Nephron progenitor cell (in vitro differentiated cells): ENCODE data around the gene SEMA4A.

Experiments used
- DNase-seq: peaks from one replicate; pipeline ENCODE4 v3.0.0; 2021
- H3K27ac Mint-ChIP-seq: 2 replicates; pipeline ENCODE4 v1.8.0; 2021; ENCODE audit warnings: mild to moderate bottlenecking, moderate library complexity, mixed read lengths
- H3K27me3 Mint-ChIP-seq: 2 replicates; pipeline ENCODE4 v1.8.0; 2021; ENCODE audit warnings: mild to moderate bottlenecking, low read depth, mixed read lengths; ENCODE audit not compliant: poor library complexity
- H3K36me3 Mint-ChIP-seq: 2 replicates; pipeline ENCODE4 v1.8.0; 2021; ENCODE audit warnings: low read depth, mixed read lengths
- H3K4me1 Mint-ChIP-seq: 2 replicates; pipeline ENCODE4 v1.8.0; 2021; ENCODE audit warnings: mixed read lengths
- H3K4me3 Mint-ChIP-seq: 2 replicates; pipeline ENCODE4 v1.8.0; 2021; ENCODE audit warnings: mild to moderate bottlenecking, moderate library complexity, mixed read lengths
- H3K9me3 Mint-ChIP-seq: 2 replicates; pipeline ENCODE4 v1.8.0; 2021; ENCODE audit warnings: mild to moderate bottlenecking, moderate library complexity, mixed read lengths
- CTCF ChIP-seq: fragments of 200-600 bp; sonication (generic); IDR thresholded peaks from 2 replicates; pipeline ENCODE4 v1.5.0; 2021; ENCODE audit warnings: antibody characterized with exemption

SEMA4A gene

GRCh38 chr1:156148216-156148615 is 5.2 kb upstream of the SEMA4A start:
- TF ChIP-seq CTCF = no peak
- DNase-seq = no peak
- Mint-ChIP-seq H3K27me3 (peaks cover 69% of the 10 kb centered on the region), H3K4me3 (no peak overlapping the region), H3K4me1 (peaks cover 55% of the 10 kb centered on the region), H3K9me3 (no peaks in the 10 kb centered on the region), H3K36me3 (no peaks in the 10 kb centered on the region), H3K27ac (no peak overlapping the region)

GRCh38 chr1:156149374-156150332 is 3.7 kb upstream of the SEMA4A start:
- Mint-ChIP-seq H3K9me3 (no peaks in the 10 kb centered on the region), H3K27ac (no peak overlapping the region), H3K4me3 (peak overlapping the region; percentile 43), H3K27me3 (peaks cover 71% of the 10 kb centered on the region), H3K36me3 (no peaks in the 10 kb centered on the region), H3K4me1 (peaks cover 63% of the 10 kb centered on the region)
- DNase-seq = peak; percentile 61
- no peak for TF ChIP-seq CTCF

- TF ChIP-seq CTCF = no peak
- no peak overlapping the region for H3K27ac Mint-ChIP-seq
- peaks cover 66% of the 10 kb centered on the region for H3K4me1 Mint-ChIP-seq
- no peak for DNase-seq
- H3K36me3 Mint-ChIP-seq = no peaks in the 10 kb centered on the region
- H3K27me3 Mint-ChIP-seq = peaks cover 69% of the 10 kb centered on the region
- peak overlapping the region; percentile 43 for H3K4me3 Mint-ChIP-seq
- no peaks in the 10 kb centered on the region for H3K9me3 Mint-ChIP-seq
These were observed 2.9 kb upstream of the SEMA4A start for GRCh38 chr1:156150333-156151011.

- peaks cover 64% of the 10 kb centered on the region for H3K27me3 Mint-ChIP-seq
- DNase-seq = no peak
- no peaks in the 10 kb centered on the region for H3K36me3 Mint-ChIP-seq
- TF ChIP-seq CTCF = no peak
- H3K4me1 Mint-ChIP-seq = peaks cover 67% of the 10 kb centered on the region
- H3K9me3 Mint-ChIP-seq = no peaks in the 10 kb centered on the region
- no peak overlapping the region for H3K4me3 Mint-ChIP-seq
- H3K27ac Mint-ChIP-seq = no peak overlapping the region
These were observed 2.2 kb upstream of the SEMA4A start for GRCh38 chr1:156151093-156151688.

- Mint-ChIP-seq H3K9me3 (no peaks in the 10 kb centered on the region), H3K4me3 (no peak overlapping the region), H3K27me3 (peaks cover 58% of the 10 kb centered on the region), H3K27ac (peak overlapping the region; percentile 89), H3K4me1 (peaks cover 66% of the 10 kb centered on the region), H3K36me3 (no peaks in the 10 kb centered on the region)
- DNase-seq = peak; percentile 25
- TF ChIP-seq CTCF = no peak
These were observed 757 bp upstream of the SEMA4A start for GRCh38 chr1:156152628-156153027.
